T-helper 1 cell treated with Interleukin-12 subunit alpha and Interleukin-12 subunit beta and Interleukin-4 antibody, amounts not matched to agents 30 μg/mL and 1 μg/mL, for 36 hours (primary cell): ENCODE data around the gene SPEM3.
"Not testable (repeated sequence)": the region's sequence is repeated elsewhere in the genome, so short reads cannot be mapped to it uniquely, and the experiment has no call there.

ENCODE experiments used
- H3K27ac Mint-ChIP-seq: one replicate; pipeline ENCODE4 v1.8.0; 2021; ENCODE audit warnings: mild to moderate bottlenecking, mixed read lengths
- H3K27me3 Mint-ChIP-seq: one replicate; pipeline ENCODE4 v1.8.0; 2021; ENCODE audit warnings: low read depth, mixed read lengths
- H3K36me3 Mint-ChIP-seq: one replicate; pipeline ENCODE4 v1.8.0; 2021; ENCODE audit warnings: low read depth, mixed read lengths
- H3K4me1 Mint-ChIP-seq: one replicate; pipeline ENCODE4 v1.8.0; 2021; ENCODE audit warnings: low read depth, mixed read lengths
- H3K4me3 Mint-ChIP-seq: one replicate; pipeline ENCODE4 v1.8.0; 2021; ENCODE audit warnings: mild to moderate bottlenecking, moderate library complexity, mixed read lengths
- H3K9me3 Mint-ChIP-seq: one replicate; pipeline ENCODE4 v1.8.0; 2021; ENCODE audit warnings: mixed read lengths

The SPEM3 gene

DNA sequence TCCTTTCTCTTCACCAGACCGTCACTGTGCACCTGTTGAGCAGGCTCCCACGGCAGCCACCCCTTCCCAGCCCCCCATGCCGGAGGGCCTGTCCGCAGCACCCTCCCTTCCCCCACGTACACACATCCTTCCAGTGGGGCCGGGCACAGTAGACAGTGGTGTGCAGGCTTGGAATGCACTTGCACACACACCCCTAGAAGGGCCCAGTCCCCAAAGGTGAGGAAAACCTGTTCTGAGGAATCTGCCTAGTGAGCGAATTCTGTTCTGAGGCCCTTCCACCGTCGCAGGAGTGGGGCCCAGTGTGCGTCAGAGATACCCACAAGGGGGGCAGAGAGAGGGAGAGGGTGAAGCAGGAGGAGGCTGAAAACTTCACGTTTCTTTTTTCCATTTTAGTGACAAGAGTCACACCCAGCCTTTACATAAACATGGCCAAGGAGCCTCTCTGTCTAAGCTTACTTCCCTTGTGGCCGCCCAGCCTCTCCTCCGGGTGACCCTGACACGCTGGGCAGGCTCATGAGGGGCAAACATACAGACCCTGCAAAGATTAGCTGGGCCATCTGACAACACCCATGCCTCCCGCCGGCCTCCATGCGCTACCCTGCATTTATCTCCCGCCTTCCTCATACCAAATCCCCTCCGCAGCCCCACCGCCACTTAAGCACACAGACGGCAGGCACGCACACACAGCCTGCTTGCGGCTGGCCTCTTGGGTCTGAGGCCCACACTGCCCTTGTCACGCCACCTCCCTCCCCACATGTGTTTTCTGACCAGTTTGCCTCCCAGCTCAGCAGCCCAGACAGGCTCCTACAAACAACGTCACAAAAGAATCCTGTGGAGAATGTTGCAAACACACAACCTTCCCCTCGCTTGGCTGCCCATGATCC lies 49.0 kb downstream of the SPEM3 start:
- H3K4me3 Mint-ChIP-seq: peak overlapping the region; percentile 88
- peak overlapping the region; percentile 70 for H3K27ac Mint-ChIP-seq
- H3K27me3 Mint-ChIP-seq: no peaks in the 10 kb centered on the region
- no peaks in the 10 kb centered on the region for H3K9me3 Mint-ChIP-seq
- peaks cover 35% of the 10 kb centered on the region for H3K4me1 Mint-ChIP-seq
- no peaks in the 10 kb centered on the region for H3K36me3 Mint-ChIP-seq

DNA sequence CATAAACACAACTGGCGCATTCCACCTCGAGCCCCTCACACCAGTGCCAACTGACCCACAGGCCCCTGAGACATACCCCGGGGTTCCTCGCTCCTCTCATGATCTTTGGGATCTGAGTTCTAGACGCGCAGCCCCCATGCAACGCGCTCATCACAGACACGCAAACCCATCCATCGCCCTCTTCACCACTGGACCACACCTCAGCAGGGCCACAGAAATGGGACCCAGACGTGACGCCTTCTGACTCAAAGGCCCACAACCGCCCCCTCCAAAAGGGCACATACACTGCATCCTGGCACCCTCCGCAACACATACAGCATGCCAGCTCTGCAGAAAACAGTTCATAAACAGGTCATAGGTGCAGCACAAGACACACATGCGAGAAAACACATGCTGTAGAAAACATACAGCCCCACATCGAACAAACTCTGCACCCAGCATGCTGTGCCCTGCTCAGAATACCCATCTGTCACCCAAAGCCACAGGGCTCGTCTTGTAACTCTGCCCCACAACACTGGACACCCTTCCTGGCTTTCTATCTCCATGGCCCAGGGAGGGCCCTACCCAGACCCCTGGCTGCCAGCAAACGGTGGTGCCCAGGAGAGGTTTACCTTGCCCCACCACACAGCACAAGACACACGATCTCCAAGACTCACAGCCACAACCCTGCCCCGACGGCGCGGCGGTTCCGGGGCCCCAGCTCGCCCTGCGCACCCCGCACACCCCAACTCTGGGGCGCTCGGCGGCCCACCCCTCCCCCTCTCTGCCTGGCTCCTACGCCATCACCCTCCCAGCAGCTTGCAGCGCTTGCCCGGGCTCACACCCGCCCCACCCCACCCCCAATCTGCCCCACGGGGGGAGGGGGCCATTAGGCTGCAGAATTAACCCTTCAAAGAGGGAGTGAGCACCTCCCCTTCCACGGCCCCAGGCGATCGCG lies 49.9 kb downstream of the SPEM3 start:
- Mint-ChIP-seq H3K4me1 (peaks cover 41% of the 10 kb centered on the region), H3K4me3 (peak overlapping the region; percentile 88), H3K9me3 (no peaks in the 10 kb centered on the region), H3K36me3 (no peaks in the 10 kb centered on the region), H3K27ac (peak overlapping the region; percentile 70), H3K27me3 (no peaks in the 10 kb centered on the region)

DNA sequence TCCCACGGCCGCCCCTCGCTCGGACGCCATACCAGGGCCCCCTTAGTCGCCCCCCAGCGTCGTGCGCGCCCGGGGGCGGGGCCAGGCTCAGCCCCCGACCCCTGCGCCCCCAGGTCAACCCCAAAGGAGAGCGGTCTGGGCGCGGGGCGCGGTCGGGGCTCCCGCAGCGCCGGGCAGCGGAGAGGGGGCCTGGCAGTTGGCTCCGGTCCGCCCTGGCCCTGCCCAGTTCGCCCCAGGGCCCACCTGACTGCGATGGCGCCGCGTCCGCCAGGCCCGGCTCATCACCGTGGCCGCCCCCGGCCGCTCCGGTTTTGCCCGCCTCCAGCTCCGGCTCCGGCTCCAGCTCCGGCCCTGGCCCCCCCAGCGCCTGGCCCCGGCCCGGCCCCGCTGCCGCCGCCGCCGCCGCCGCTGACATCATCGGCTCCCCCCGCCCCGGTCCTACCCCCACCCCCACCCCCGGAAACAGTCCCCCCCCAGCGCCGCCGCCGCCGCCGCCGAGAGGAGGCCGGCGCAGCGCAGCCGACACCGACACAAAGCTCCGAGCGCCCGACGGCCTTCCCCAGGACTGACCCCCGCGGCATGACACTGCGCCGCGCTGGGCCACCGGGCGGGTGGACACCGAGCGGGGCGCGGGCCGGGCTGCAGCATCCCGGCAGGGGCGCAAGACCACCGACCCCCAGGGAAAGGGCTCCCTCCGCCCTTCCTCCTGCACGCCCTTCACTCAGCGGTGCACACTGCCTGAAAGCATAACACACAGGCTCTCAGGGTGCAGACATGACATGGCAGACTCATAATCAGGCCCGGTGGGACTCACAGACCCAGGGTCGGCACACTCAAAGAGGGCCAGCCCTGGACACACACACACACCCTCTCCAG lies 50.8 kb downstream of the SPEM3 start, which contains the start of gene ZBTB4:
TSS of gene ZBTB4 (minus strand) at position 419 of the 876 bp plus-strand sequence. CDS start 12,830 bp downstream, outside the sequence.
- no peaks in the 10 kb centered on the region for H3K27me3 Mint-ChIP-seq
- peak within 1 kb of the TSS; percentile 90 for H3K27ac Mint-ChIP-seq
- no peaks in the 10 kb centered on the region for H3K36me3 Mint-ChIP-seq
- H3K4me3 Mint-ChIP-seq: peak within 1 kb of the TSS; percentile 88
- no peaks in the 10 kb centered on the region for H3K9me3 Mint-ChIP-seq
- peaks cover 43% of the 10 kb centered on the region for H3K4me1 Mint-ChIP-seq

DNA sequence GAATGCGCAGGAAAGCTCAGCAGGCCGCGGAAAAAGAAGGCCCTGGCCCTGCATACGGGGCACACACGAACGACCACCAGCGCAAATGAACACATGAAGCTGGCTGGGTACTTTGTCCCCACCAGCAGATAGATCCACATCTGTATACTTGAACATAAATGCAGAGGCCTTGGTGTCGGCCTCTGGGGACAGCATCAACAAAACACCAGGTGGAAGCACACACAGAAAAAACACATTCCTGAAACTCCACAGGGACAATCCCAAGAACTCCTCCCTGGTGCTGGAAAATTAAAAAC lies 51.4 kb downstream of the SPEM3 start:
- Mint-ChIP-seq H3K4me1 (peaks cover 46% of the 10 kb centered on the region), H3K36me3 (peaks cover 3% of the 10 kb centered on the region), H3K9me3 (no peaks in the 10 kb centered on the region), H3K27ac (peak overlapping the region; percentile 90), H3K4me3 (peak overlapping the region; percentile 88), H3K27me3 (no peaks in the 10 kb centered on the region)

DNA sequence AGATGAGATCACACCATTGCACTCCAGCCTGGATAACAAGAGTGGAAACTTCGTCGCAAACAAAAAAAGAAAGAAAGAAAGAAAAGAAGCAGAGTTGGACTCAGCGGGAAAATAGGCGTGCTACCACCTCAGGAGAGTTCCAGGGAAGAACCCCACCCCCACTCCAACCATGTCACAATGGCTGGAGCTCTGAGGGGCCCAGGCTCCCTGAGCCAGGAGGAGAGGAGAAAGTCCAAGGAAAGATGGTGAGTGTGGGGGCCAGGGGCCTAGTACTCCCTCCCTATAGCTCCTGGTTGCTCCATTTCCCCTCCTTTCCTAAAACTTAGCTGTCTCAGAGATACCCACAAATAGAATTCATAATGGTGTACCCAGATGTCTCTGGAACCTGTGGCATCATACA lies 52.6 kb downstream of the SPEM3 start, which contains the start of gene SLC35G6:
TSS of gene SLC35G6 (plus strand) at position 172 of the 400 bp plus-strand sequence. CDS start at position 243, 71 bp downstream.
- not testable (repeated sequence) for H3K27me3 Mint-ChIP-seq, H3K36me3 Mint-ChIP-seq, H3K9me3 Mint-ChIP-seq
- Mint-ChIP-seq H3K27ac (peak within 1 kb of the TSS; percentile 31), H3K4me3 (peak within 1 kb of the TSS; percentile 88), H3K4me1 (peaks cover 49% of the 10 kb centered on the region)

DNA sequence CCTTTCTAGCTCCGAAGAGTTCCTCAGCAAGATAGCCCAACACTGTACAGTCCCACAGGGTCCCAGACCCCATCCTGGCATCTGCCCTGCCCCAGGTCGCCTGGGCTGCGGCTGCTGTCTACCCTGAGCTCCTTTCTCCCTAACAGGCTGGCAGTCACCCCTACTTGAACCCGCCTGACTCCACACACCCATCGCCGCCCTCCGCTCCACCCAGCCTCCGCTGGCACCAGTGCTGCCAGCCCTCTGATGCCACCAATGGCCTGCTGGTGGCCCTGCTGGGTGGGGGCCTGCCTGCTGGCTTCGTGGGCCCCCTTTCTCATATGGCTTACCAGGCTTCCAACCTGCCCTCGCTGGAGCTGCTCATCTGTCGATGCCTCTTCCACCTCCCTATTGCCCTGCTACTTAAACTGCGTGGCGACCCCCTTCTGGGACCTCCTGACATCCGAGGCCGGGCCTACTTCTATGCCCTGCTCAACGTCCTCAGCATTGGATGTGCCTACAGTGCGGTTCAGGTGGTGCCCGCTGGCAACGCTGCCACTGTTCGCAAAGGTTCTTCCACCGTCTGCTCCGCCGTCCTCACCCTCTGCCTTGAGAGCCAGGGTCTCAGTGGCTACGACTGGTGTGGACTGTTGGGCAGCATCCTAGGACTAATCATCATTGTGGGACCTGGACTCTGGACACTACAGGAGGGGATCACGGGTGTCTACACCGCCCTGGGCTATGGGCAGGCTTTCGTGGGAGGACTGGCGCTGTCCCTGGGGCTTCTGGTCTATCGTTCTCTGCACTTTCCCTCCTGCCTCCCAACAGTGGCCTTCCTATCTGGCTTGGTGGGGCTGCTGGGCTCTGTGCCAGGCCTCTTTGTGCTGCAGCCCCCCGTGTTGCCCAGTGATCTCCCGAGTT lies 53.4 kb downstream of the SPEM3 start:
- H3K9me3 Mint-ChIP-seq, H3K27me3 Mint-ChIP-seq, H3K36me3 Mint-ChIP-seq: not testable (repeated sequence)
- H3K4me1 Mint-ChIP-seq: peaks cover 48% of the 10 kb centered on the region
- H3K4me3 Mint-ChIP-seq: peak overlapping the region; percentile 45
- H3K27ac Mint-ChIP-seq: peak overlapping the region; percentile 95
